ENCODE results near the gene FRMD5. TPM values are rescaled to one million over a fixed set of nuclear protein-coding genes. Genes with fewer than 3 reads are reported as not detected.

The FRMD5 gene
- total RNA-seq, 1 donor from 2014 or later: not detected

GRCh38 chr15:43913941-43914340, 281.1 kb downstream of the FRMD5 start:
- H3K27ac Mint-ChIP-seq (ENCODE audit: unreplicated experiment): no peak overlapping the region
- H3K36me3 Mint-ChIP-seq (ENCODE audit: unreplicated experiment): no peaks in the 10 kb centered on the region
- peaks cover 6% of the 10 kb centered on the region for H3K27me3 Mint-ChIP-seq (ENCODE audit: unreplicated experiment)
- no peak overlapping the region for H3K4me3 Mint-ChIP-seq (ENCODE audit: unreplicated experiment)
- H3K9me3 Mint-ChIP-seq (ENCODE audit: unreplicated experiment): no peaks in the 10 kb centered on the region
- TF ChIP-seq CTCF (IDR thresholded peaks at IDR 0.05): no peak
- no peak for DNase-seq (ENCODE audit: extremely low spot score, unreplicated experiment)
- peaks cover 34% of the 10 kb centered on the region for H3K4me1 Mint-ChIP-seq (ENCODE audit: unreplicated experiment)

- Mint-ChIP-seq H3K27me3 (ENCODE audit: unreplicated experiment) (no peaks in the 10 kb centered on the region), H3K36me3 (ENCODE audit: unreplicated experiment) (no peaks in the 10 kb centered on the region), H3K27ac (ENCODE audit: unreplicated experiment) (peak overlapping the region; percentile 75), H3K4me3 (ENCODE audit: unreplicated experiment) (no peak overlapping the region), H3K9me3 (ENCODE audit: unreplicated experiment) (no peaks in the 10 kb centered on the region), H3K4me1 (ENCODE audit: unreplicated experiment) (peaks cover 34% of the 10 kb centered on the region)
- DNase-seq (ENCODE audit: extremely low spot score, unreplicated experiment): no peak
- TF ChIP-seq CTCF (IDR thresholded peaks at IDR 0.05): no peak
These were observed 281.9 kb downstream of the FRMD5 start for GRCh38 chr15:43913026-43913780.

GRCh38 chr15:43912208-43912607, 282.9 kb downstream of the FRMD5 start:
- TF ChIP-seq CTCF (IDR thresholded peaks at IDR 0.05): no peak
- Mint-ChIP-seq H3K4me1 (ENCODE audit: unreplicated experiment) (peaks cover 34% of the 10 kb centered on the region), H3K9me3 (ENCODE audit: unreplicated experiment) (no peaks in the 10 kb centered on the region), H3K27ac (ENCODE audit: unreplicated experiment) (peak overlapping the region; percentile 75), H3K36me3 (ENCODE audit: unreplicated experiment) (no peaks in the 10 kb centered on the region), H3K27me3 (ENCODE audit: unreplicated experiment) (no peaks in the 10 kb centered on the region), H3K4me3 (ENCODE audit: unreplicated experiment) (no peak overlapping the region)
- DNase-seq (ENCODE audit: extremely low spot score, unreplicated experiment): no peak

GRCh38 chr15:43911235-43911781, 283.8 kb downstream of the FRMD5 start:
- Mint-ChIP-seq H3K4me1 (ENCODE audit: unreplicated experiment) (peaks cover 34% of the 10 kb centered on the region), H3K36me3 (ENCODE audit: unreplicated experiment) (no peaks in the 10 kb centered on the region), H3K9me3 (ENCODE audit: unreplicated experiment) (no peaks in the 10 kb centered on the region), H3K27me3 (ENCODE audit: unreplicated experiment) (no peaks in the 10 kb centered on the region), H3K4me3 (ENCODE audit: unreplicated experiment) (no peak overlapping the region), H3K27ac (ENCODE audit: unreplicated experiment) (peak overlapping the region; percentile 75)
- no peak for DNase-seq (ENCODE audit: extremely low spot score, unreplicated experiment)
- no peak for TF ChIP-seq CTCF (IDR thresholded peaks at IDR 0.05)

- no peak for DNase-seq (ENCODE audit: extremely low spot score, unreplicated experiment)
- no peaks in the 10 kb centered on the region for H3K9me3 Mint-ChIP-seq (ENCODE audit: unreplicated experiment)
- H3K4me3 Mint-ChIP-seq (ENCODE audit: unreplicated experiment): no peak overlapping the region
- no peaks in the 10 kb centered on the region for H3K36me3 Mint-ChIP-seq (ENCODE audit: unreplicated experiment)
- TF ChIP-seq CTCF (IDR thresholded peaks at IDR 0.05): no peak
- H3K27ac Mint-ChIP-seq (ENCODE audit: unreplicated experiment): no peak overlapping the region
- no peaks in the 10 kb centered on the region for H3K27me3 Mint-ChIP-seq (ENCODE audit: unreplicated experiment)
- peaks cover 30% of the 10 kb centered on the region for H3K4me1 Mint-ChIP-seq (ENCODE audit: unreplicated experiment)
These were observed 286.5 kb downstream of the FRMD5 start for GRCh38 chr15:43908516-43909050.

Measured in osteocyte (in vitro differentiated cells).